Neuronal stem cell (in vitro differentiated cells): ENCODE results near the gene PTH1R.
A peak's percentile ranks its signal among the peaks of the same experiment; 100 is the strongest.

Experiments
- DNase-seq: peaks from one replicate; pipeline ENCODE4 v3.0.0-alpha.2; 2013; ENCODE audit warnings: low spot score
- H2AFZ ChIP-seq: one replicate; pipeline ENCODE4 v1.6.1; 2013; ENCODE audit warnings: mild to moderate bottlenecking, low read length, inconsistent platforms
- H2AK5ac ChIP-seq: 2 replicates; pipeline ENCODE4 v1.6.1; 2013; ENCODE audit warnings: low read depth, mild to moderate bottlenecking, inconsistent platforms, low read length, moderate library complexity, mixed read lengths
- H2BK120ac ChIP-seq: 2 replicates; pipeline ENCODE4 v1.6.1; 2013; ENCODE audit warnings: low read depth, mild to moderate bottlenecking, inconsistent platforms, low read length, moderate library complexity, mixed read lengths
- H2BK12ac ChIP-seq: one replicate; pipeline ENCODE4 v1.6.1; 2013; ENCODE audit warnings: low read length, inconsistent platforms
- H2BK15ac ChIP-seq: 2 replicates; pipeline ENCODE4 v1.6.1; 2013; ENCODE audit warnings: mild to moderate bottlenecking, low read length, inconsistent platforms, mixed read lengths
- H2BK5ac ChIP-seq: one replicate; pipeline ENCODE4 v1.6.1; 2013; ENCODE audit warnings: inconsistent platforms, mild to moderate bottlenecking, low read length, moderate library complexity
- H3K14ac ChIP-seq: one replicate; pipeline ENCODE4 v1.6.1; 2013; ENCODE audit warnings: low read length, inconsistent platforms
- H3K18ac ChIP-seq: 2 replicates; pipeline ENCODE4 v1.6.1; 2013; ENCODE audit warnings: low read length, inconsistent platforms
- H3K23ac ChIP-seq: 2 replicates; pipeline ENCODE4 v1.6.1; 2013; ENCODE audit warnings: low read depth, mild to moderate bottlenecking, mixed read lengths, low read length, inconsistent platforms; ENCODE audit not compliant: poor library complexity
- H3K27ac ChIP-seq: replicated peaks from 3 replicates; pipeline ENCODE4 v1.5.1; 2013; ENCODE audit warnings: low read length, inconsistent platforms
- H3K27me3 ChIP-seq, 3 experiments: 2 replicates each; pipeline ENCODE4 v1.6.1; 2013; ENCODE audit warnings: low read length in 3 of 3, mild to moderate bottlenecking in 2 of 3, inconsistent platforms in 1 of 3, low read depth in 1 of 3, mixed read lengths in 1 of 3, moderate library complexity in 1 of 3; ENCODE audit not compliant: control insufficient read depth in 3 of 3, insufficient read depth in 3 of 3
- H3K36me3 ChIP-seq, 2 donors: replicated peaks in 1 of 2; 2 replicates each; pipeline ENCODE4 v1.6.1; 2013; ENCODE audit warnings: low read length in 2 of 2; ENCODE audit not compliant: control insufficient read depth in 2 of 2, insufficient read depth in 2 of 2
- H3K4ac ChIP-seq: 2 replicates; pipeline ENCODE4 v1.6.1; 2013; ENCODE audit warnings: inconsistent platforms, mild to moderate bottlenecking, low read length, moderate library complexity
- H3K4me1 ChIP-seq, 2 donors: 1 replicate in 1 of 2; 2 replicates in 1 of 2; pipeline ENCODE4 v1.6.1; 2013; ENCODE audit warnings: low read length in 2 of 2, low read depth in 1 of 2; ENCODE audit not compliant: control insufficient read depth in 2 of 2, insufficient read depth in 1 of 2
- H3K4me2 ChIP-seq: one replicate; pipeline ENCODE4 v1.6.1; 2013; ENCODE audit warnings: mild to moderate bottlenecking, low read length, inconsistent platforms; ENCODE audit not compliant: insufficient read depth, poor library complexity, severe bottlenecking
- H3K4me3 ChIP-seq, 2 donors: 2 replicates each; pipeline ENCODE4 v1.5.1; 2013; ENCODE audit warnings: low read length in 2 of 2, mild to moderate bottlenecking in 2 of 2, inconsistent platforms in 1 of 2, moderate library complexity in 1 of 2
- H3K79me1 ChIP-seq: one replicate; pipeline ENCODE4 v1.6.1; 2013; ENCODE audit warnings: low read depth, mild to moderate bottlenecking, inconsistent platforms, low read length, moderate library complexity
- H3K9ac ChIP-seq: one replicate; pipeline ENCODE4 v1.6.1; 2013; ENCODE audit warnings: mild to moderate bottlenecking, low read depth, low read length, inconsistent platforms; ENCODE audit not compliant: poor library complexity
- H3K9me3 ChIP-seq, 2 donors: replicated peaks in 1 of 2; 2 replicates each; pipeline versions ENCODE3 to v1.6.1; 2013; ENCODE audit warnings: low read length in 2 of 2, mild to moderate bottlenecking in 2 of 2, inconsistent platforms in 1 of 2, low read depth in 1 of 2, mixed read lengths in 1 of 2, moderate library complexity in 1 of 2; ENCODE audit not compliant: control insufficient read depth in 2 of 2, insufficient read depth in 1 of 2
- H4K8ac ChIP-seq: one replicate; pipeline ENCODE4 v1.6.1; 2013; ENCODE audit warnings: low read depth, mild to moderate bottlenecking, inconsistent platforms, low read length, moderate library complexity
- H4K91ac ChIP-seq: one replicate; pipeline ENCODE4 v1.6.1; 2013; ENCODE audit warnings: low read length, low read depth, mild to moderate bottlenecking, inconsistent platforms; ENCODE audit not compliant: poor library complexity
- WGBS, 2 donors: extraction: QIAGEN DNeasy Blood & Tissue Kit; methylation state at CpG; one replicate each; pipeline ENCODE4 v1.1.7; 2013; ENCODE audit warnings: missing lambda C conversion rate in 2 of 2, mixed read lengths in 1 of 2; ENCODE audit not compliant: insufficient read length in 2 of 2, insufficient replicate concordance in 1 of 2; ENCODE audit errors: extremely low coverage in 2 of 2; 5-methylcytosine and 5-hydroxymethylcytosine counted together

The PTH1R gene

DNA sequence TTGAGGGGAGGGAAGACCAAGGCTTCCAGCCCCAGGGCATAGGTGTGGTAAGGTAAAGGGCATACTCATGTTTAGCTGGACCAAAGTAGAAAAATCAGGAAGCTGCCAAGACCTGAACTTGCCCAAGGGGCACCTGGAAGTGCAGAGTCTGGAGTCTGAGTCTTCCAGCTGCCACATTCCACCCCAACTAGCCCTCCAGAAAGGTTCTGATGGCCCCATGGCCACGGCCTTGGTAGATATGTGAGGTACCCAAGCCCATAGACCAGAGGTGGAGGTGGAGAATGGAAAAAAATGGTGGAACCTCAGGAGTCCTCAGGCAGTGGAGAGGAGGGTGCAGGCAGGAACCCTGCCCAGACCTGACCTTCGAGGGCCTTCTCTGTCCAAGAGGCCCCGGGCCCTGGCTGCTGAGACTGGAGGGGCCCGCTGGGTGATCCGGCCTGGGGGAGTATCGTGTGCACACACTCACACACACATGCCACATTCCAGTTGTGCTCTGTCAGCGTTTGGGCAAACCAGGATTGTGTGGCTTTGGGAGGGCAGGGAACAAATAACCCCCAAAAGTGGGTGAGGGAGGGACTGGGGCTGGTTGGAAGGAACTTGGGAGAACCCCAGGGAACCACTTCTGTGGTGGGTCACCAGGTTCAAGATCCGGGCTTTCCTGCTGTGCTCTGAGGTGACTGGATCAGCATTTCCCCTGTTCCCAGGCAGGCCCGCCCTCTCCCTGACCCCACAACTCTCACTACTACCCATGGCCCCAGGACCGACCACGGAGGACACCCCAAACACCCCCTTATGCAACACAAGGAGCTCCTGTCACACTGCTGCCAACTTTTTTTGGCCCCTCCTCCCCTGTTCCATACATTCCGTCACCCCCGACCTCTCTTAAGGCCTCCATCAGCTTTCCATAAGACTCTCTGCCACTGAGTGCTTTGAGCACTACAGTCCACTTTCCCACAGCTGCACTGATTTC is 25.9 kb upstream of the PTH1R start:
- no CpG with 5 or more reads among the region's 13 CpGs for WGBS, 2 donors
- H3K4me3 ChIP-seq, result no peak overlapping the region
- H3K27ac ChIP-seq, result no peak overlapping the region
- peaks cover 0 to 6% (median 0%) of the 10 kb centered on the region in 3 experiments for H3K27me3 ChIP-seq
- H3K14ac ChIP-seq, result no peak overlapping the region
- no peak overlapping the region for H2BK5ac ChIP-seq
- no peak overlapping the region for H4K8ac ChIP-seq
- no peak overlapping the region for H3K4ac ChIP-seq
- no peak overlapping the region for H4K91ac ChIP-seq
- no peak overlapping the region for H2AK5ac ChIP-seq
- no peak overlapping the region for H3K4me2 ChIP-seq
- peaks cover 3 to 17% of the 10 kb centered on the region in 2 donors for H3K4me1 ChIP-seq
- H2BK15ac ChIP-seq, result peak overlapping the region; percentile 33
- no peak overlapping the region for H3K9ac ChIP-seq
- peaks cover 0 to 3% of the 10 kb centered on the region in 2 donors for H3K9me3 ChIP-seq
- no peak overlapping the region for H3K23ac ChIP-seq
- H2BK120ac ChIP-seq, result no peak overlapping the region
- no peak overlapping the region for H2BK12ac ChIP-seq
- no peaks in the 10 kb centered on the region for H3K79me1 ChIP-seq
- no peaks in the 10 kb centered on the region for H3K36me3 ChIP-seq
- H3K18ac ChIP-seq, result no peak overlapping the region
- H2AFZ ChIP-seq, result no peak overlapping the region
- no peak for DNase-seq

DNA sequence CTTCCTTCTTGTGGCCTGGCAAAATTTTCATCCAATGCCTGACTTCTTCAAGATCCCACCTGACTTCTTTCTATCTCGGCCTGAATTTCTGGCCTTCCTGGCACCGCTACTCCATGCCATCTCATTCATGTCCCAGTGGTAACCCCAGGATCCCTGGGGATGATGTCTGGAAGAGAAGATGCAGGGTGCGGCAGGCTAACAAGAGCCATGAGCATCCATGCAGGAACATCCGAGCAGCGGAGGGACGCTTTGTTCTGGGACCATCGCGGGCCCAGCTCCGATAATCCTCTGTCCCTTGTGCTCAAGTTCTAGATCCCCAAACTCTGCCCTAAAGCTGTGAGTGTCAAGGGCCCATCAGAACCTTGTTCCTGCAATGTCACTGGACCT is 25.2 kb upstream of the PTH1R start:
- DNase-seq, result no peak
- peaks cover 0 to 6% (median 0%) of the 10 kb centered on the region in 3 experiments for H3K27me3 ChIP-seq
- H4K8ac ChIP-seq, result no peak overlapping the region
- H3K36me3 ChIP-seq, result no peaks in the 10 kb centered on the region
- no peak overlapping the region for H3K4me2 ChIP-seq
- H3K4me1 ChIP-seq, result peaks cover 3 to 17% of the 10 kb centered on the region in 2 donors
- H2BK15ac ChIP-seq, result no peak overlapping the region
- H3K27ac ChIP-seq, result no peak overlapping the region
- H3K9me3 ChIP-seq, result peaks cover 0 to 3% of the 10 kb centered on the region in 2 donors
- no peak overlapping the region for H2AK5ac ChIP-seq
- H3K4ac ChIP-seq, result no peak overlapping the region
- H3K9ac ChIP-seq, result no peak overlapping the region
- no peak overlapping the region for H3K18ac ChIP-seq
- no peak overlapping the region for H3K23ac ChIP-seq
- no peak overlapping the region for H2BK12ac ChIP-seq
- no CpG with 5 or more reads among the region's 9 CpGs for WGBS, 2 donors
- H2AFZ ChIP-seq, result no peak overlapping the region
- no peaks in the 10 kb centered on the region for H3K79me1 ChIP-seq
- H3K4me3 ChIP-seq, result no peak overlapping the region
- no peak overlapping the region for H4K91ac ChIP-seq
- no peak overlapping the region for H2BK120ac ChIP-seq
- H2BK5ac ChIP-seq, result no peak overlapping the region
- no peak overlapping the region for H3K14ac ChIP-seq

DNA sequence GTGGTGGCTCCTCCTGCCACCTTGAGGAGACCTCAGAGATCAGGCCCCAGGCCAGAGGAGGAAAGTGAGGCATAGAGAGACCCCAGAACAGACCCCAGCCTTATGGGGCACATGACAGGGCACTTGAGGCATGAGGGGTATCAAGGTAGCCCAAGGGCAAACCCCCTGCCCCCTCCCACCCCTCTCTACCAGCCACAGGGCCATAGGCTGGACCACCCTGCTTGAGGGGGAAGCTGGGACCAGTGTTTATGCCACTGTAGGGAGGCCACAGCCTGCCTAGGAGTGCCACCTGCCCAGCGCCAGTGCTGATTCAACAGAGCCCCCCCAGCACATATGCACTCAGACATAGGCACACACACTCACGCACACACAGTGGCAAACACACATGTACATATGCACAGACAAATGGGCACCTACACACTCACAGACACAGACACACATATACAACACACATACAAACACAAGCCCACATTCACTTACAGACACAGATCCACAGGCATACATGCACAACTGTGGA is 24.6 kb upstream of the PTH1R start:
- no peak overlapping the region for H3K4me3 ChIP-seq
- H3K36me3 ChIP-seq, result no peaks in the 10 kb centered on the region
- WGBS, 2 donors, result no CpG with 5 or more reads among the region's 2 CpGs
- H3K27me3 ChIP-seq, result peaks cover 0 to 6% (median 0%) of the 10 kb centered on the region in 3 experiments
- peaks cover 0 to 3% of the 10 kb centered on the region in 2 donors for H3K9me3 ChIP-seq
- no peak overlapping the region for H4K8ac ChIP-seq
- no peak overlapping the region for H3K4ac ChIP-seq
- H3K27ac ChIP-seq, result no peak overlapping the region
- H2BK5ac ChIP-seq, result no peak overlapping the region
- no peak overlapping the region for H3K4me2 ChIP-seq
- no peak overlapping the region for H3K23ac ChIP-seq
- peaks cover 3 to 17% of the 10 kb centered on the region in 2 donors for H3K4me1 ChIP-seq
- H4K91ac ChIP-seq, result no peak overlapping the region
- no peak overlapping the region for H2BK120ac ChIP-seq
- no peak overlapping the region for H2AK5ac ChIP-seq
- H3K14ac ChIP-seq, result no peak overlapping the region
- no peak overlapping the region for H2BK15ac ChIP-seq
- no peaks in the 10 kb centered on the region for H3K79me1 ChIP-seq
- H2BK12ac ChIP-seq, result no peak overlapping the region
- no peak overlapping the region for H2AFZ ChIP-seq
- H3K9ac ChIP-seq, result no peak overlapping the region
- no peak overlapping the region for H3K18ac ChIP-seq
- no peak for DNase-seq
